NCI-H510A (cell line): Measurements from ENCODE around the gene NR2E1.

Source experiments
- DNase-seq: peaks from one replicate; lab custom pipeline; 2025; lab: John Stamatoyannopoulos, UW

Gene NR2E1

GRCh38 chr6:108209738-108210137, 43.9 kb downstream of the NR2E1 start:
- DNase-seq: no peak

GRCh38 chr6:108210556-108210955, 44.7 kb downstream of the NR2E1 start:
- DNase-seq: no peak

- no peak for DNase-seq
These were observed 45.8 kb downstream of the NR2E1 start for GRCh38 chr6:108211671-108212070.

- DNase-seq: no peak
These were observed 56.2 kb downstream of the NR2E1 start for GRCh38 chr6:108222064-108222463.

GRCh38 chr6:108222504-108222903, 56.7 kb downstream of the NR2E1 start:
- no peak for DNase-seq

GRCh38 chr6:108227290-108227689, 61.5 kb downstream of the NR2E1 start:
- no peak for DNase-seq

- no peak for DNase-seq
These were observed 62.6 kb downstream of the NR2E1 start for GRCh38 chr6:108228416-108228815.

GRCh38 chr6:108235127-108235526, 69.3 kb downstream of the NR2E1 start:
- no peak for DNase-seq

- DNase-seq: no peak
These were observed 71.0 kb downstream of the NR2E1 start for GRCh38 chr6:108236791-108237190.

- DNase-seq: no peak
These were observed 72.5 kb downstream of the NR2E1 start for GRCh38 chr6:108238322-108238721.
